Measurements from ENCODE around the gene IL36RN. TPM values are rescaled to one million over a fixed set of nuclear protein-coding genes. Genes with fewer than 3 reads are reported as not detected.

Gene IL36RN
- total RNA-seq, 1 experiment from 2014 or later: 1.7 TPM

DNA sequence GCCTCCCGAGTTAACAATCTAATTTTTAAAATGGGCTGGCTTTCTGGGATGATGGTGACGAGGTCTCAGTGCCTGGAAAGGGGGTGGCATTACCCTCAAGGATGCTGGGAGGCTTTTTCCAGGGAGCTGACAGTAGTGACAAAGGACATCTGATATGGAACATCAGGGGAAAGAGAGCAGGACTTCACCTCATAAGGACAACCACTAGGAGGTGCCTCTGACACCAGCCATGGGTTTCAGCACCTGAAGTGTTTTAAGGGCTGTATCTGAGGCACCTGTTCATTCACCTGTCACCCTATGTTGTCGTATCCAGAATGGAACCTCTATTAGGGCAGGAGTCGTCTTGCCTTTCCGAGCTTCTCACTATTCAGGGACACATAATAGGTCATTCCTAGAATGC, 17.1 kb upstream of the IL36RN start:
- Histone ChIP-seq H3K36me3 (ENCODE audit: low read depth) (no peaks in the 10 kb centered on the region), H4K20me1 (ENCODE audit: insufficient read depth) (no peaks in the 10 kb centered on the region), H3K4me2 (no peak overlapping the region), H3K9me2 (ENCODE audit: insufficient read depth) (no peaks in the 10 kb centered on the region), H3K27ac (no peak overlapping the region), H3K9me3 (ENCODE audit: insufficient read depth, low read depth) (0 out of 2 replicates have a peak, but pooled peaks cover 6% of the 10 kb centered on the region), H2AFZ (no peak overlapping the region), H3K4me3 (no peak overlapping the region), H3F3A (ENCODE audit: insufficient read depth, low read depth) (no peaks in the 10 kb centered on the region), H3K79me2 (ENCODE audit: low read depth) (no peaks in the 10 kb centered on the region), H3K27me3 (ENCODE audit: insufficient read depth, low read depth) (no peaks in the 10 kb centered on the region), H3K4me1 (replicated peaks; ENCODE audit: insufficient read depth) (no peaks in the 10 kb centered on the region)
- intact Hi-C loops (cut with micrococcal nuclease; ENCODE audit: unreplicated experiment): no loop called here
- TF ChIP-seq, protein P1, sequence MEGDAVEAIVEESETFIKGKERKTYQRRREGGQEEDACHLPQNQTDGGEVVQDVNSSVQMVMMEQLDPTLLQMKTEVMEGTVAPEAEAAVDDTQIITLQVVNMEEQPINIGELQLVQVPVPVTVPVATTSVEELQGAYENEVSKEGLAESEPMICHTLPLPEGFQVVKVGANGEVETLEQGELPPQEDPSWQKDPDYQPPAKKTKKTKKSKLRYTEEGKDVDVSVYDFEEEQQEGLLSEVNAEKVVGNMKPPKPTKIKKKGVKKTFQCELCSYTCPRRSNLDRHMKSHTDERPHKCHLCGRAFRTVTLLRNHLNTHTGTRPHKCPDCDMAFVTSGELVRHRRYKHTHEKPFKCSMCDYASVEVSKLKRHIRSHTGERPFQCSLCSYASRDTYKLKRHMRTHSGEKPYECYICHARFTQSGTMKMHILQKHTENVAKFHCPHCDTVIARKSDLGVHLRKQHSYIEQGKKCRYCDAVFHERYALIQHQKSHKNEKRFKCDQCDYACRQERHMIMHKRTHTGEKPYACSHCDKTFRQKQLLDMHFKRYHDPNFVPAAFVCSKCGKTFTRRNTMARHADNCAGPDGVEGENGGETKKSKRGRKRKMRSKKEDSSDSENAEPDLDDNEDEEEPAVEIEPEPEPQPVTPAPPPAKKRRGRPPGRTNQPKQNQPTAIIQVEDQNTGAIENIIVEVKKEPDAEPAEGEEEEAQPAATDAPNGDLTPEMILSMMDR (conservative IDR thresholded peaks at IDR 0.05): peak; percentile 46
- no peak for TF ChIP-seq EZH2 (IDR thresholded peaks at IDR 0.05; ENCODE audit: low read depth)
- no TSS peak for BruUV-seq (replicated peaks)
- no peak for DNase-seq
- ChIA-PET CTCF (no interaction called here), POLR2A (ENCODE audit: unreplicated experiment) (no interaction called here)

DNA sequence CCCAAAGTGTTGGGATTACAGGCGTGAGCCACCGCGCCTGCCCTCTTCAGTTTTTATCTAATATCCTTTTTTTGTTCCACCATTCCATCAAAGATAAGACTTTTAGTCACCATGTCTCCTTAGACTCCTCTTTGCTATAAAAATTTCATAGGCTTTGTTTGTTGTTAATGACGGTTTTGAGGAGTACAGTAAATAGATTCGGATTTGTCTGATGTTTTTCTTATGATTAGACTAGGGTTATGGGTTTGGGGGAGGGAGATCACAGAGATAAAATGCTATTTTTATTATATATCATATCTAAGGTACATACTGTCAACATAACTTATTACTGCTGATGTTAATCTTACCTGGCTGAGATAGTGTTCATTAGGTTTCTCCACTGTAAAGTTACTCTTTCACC, 12.5 kb upstream of the IL36RN start:
- POLR2A ChIA-PET (ENCODE audit: unreplicated experiment): no interaction called here
- CTCF ChIA-PET: no interaction called here
- DNase-seq: no peak
- Histone ChIP-seq H3K4me1 (replicated peaks; ENCODE audit: insufficient read depth) (no peaks in the 10 kb centered on the region), H3K79me2 (ENCODE audit: low read depth) (no peaks in the 10 kb centered on the region), H3K36me3 (ENCODE audit: low read depth) (no peaks in the 10 kb centered on the region), H2AFZ (no peak overlapping the region), H3K4me2 (no peak overlapping the region), H3K4me3 (no peak overlapping the region), H3F3A (ENCODE audit: insufficient read depth, low read depth) (no peaks in the 10 kb centered on the region), H3K27me3 (ENCODE audit: insufficient read depth, low read depth) (no peaks in the 10 kb centered on the region), H3K9me3 (ENCODE audit: insufficient read depth, low read depth) (0 out of 2 replicates have a peak, but pooled peaks cover 6% of the 10 kb centered on the region), H3K9me2 (ENCODE audit: insufficient read depth) (no peaks in the 10 kb centered on the region), H3K27ac (no peak overlapping the region), H4K20me1 (ENCODE audit: insufficient read depth) (no peaks in the 10 kb centered on the region)
- no TSS peak for BruUV-seq (replicated peaks)
- no peak for TF ChIP-seq EZH2 (IDR thresholded peaks at IDR 0.05; ENCODE audit: low read depth)
- TF ChIP-seq, protein P1 (conservative IDR thresholded peaks at IDR 0.05): no peak
- intact Hi-C loops (cut with micrococcal nuclease; ENCODE audit: unreplicated experiment): no loop called here

DNA sequence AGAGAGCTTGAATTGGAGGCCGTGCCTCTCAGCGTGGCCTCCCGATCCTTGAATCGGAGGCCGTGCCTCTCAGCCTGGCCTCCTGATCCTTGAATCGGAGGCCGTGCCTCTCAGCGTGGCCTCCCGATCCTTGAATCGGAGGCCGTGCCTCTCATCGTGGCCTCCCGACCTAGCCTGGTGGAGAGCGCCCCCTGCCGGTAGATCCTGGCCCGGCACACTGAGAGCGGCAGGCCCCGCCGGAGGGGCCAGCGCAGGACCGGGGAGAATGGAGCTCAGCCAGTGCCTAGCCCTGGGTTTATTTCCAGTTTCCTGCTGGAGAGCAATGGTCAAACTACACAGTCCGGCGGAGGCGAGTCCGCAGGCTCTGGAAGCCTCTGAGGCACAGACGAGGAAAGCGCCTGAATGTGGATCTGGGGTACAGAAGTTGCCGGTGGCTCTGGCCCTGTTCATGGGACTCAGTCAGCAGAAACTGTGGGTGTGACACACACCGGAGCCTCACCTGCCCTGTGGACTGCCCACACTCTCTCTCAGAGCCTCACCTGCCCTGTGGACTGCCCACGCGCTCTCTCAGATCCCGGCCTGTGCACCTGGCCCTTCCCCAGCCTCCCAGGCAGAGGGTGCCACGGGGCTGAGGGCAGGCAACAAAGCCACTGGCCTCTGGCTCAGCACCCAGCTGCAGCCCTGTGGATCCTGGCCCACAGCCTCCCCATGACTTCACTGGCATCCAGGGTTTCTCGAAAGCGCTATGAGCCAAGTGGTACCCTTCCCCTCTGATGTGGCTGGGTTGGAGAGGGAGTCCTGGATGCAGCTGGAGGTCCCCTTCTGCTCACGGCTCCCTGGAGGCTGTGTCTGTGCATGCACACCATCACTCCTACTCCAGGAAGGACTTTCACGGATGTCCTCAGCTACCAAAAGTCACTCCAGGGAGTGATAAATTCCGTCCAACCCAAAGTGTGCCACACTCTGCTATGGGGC, 7.8 kb upstream of the IL36RN start:
- H3K4me2 ChIP-seq: no peak overlapping the region
- H3K79me2 ChIP-seq (ENCODE audit: low read depth): no peaks in the 10 kb centered on the region
- intact Hi-C loops (cut with micrococcal nuclease; ENCODE audit: unreplicated experiment): no loop called here
- H3K4me3 ChIP-seq: no peak overlapping the region
- no peaks in the 10 kb centered on the region for H3K9me2 ChIP-seq (ENCODE audit: insufficient read depth)
- DNase-seq: no peak
- H3K4me1 ChIP-seq (replicated peaks; ENCODE audit: insufficient read depth): no peaks in the 10 kb centered on the region
- no peak overlapping the region for H3K27ac ChIP-seq
- POLR2A ChIA-PET (ENCODE audit: unreplicated experiment): no interaction called here
- no peaks in the 10 kb centered on the region for H3K27me3 ChIP-seq (ENCODE audit: insufficient read depth, low read depth)
- CTCF ChIA-PET: no interaction called here
- H3K36me3 ChIP-seq (ENCODE audit: low read depth): no peaks in the 10 kb centered on the region
- BruUV-seq (replicated peaks): no TSS peak
- H3F3A ChIP-seq (ENCODE audit: insufficient read depth, low read depth): no peaks in the 10 kb centered on the region
- H3K9me3 ChIP-seq (ENCODE audit: insufficient read depth, low read depth): peaks cover 15% of the 10 kb centered on the region; the same call in 1 of the 2 replicates
- H4K20me1 ChIP-seq (ENCODE audit: insufficient read depth): no peaks in the 10 kb centered on the region
- no peak for TF ChIP-seq EZH2 (IDR thresholded peaks at IDR 0.05; ENCODE audit: low read depth)
- TF ChIP-seq, protein P1 (conservative IDR thresholded peaks at IDR 0.05): no peak
- no peak overlapping the region for H2AFZ ChIP-seq
